Peyer's patch (tissue), 4 donors: ENCODE results near the gene SAMSN1.

Source experiments
- CTCF ChIP-seq, 6 experiments: fragments of 450-650 bp in 4 of 6; fragments of 200-600 bp in 2 of 6; sonication (generic) in 1 of 6; IDR thresholded peaks; one replicate each; pipeline ENCODE4 v1.5.1; 2017 to 2019; ENCODE audit warnings: antibody characterized with exemption in 6 of 6, mild to moderate bottlenecking in 3 of 6, moderate library complexity in 1 of 6
- POLR2A ChIP-seq, 2 donors: fragments of 450-650 bp; IDR thresholded peaks; one replicate each; pipeline ENCODE4 v1.5.1; 2017; ENCODE audit warnings: antibody characterized with exemption in 2 of 2, mild to moderate bottlenecking in 2 of 2, moderate library complexity in 2 of 2

GRCh38 chr21:14591377-14591776 lies 45.3 kb upstream of the SAMSN1 start:
- TF ChIP-seq CTCF (IDR thresholded peaks at IDR 0.05): no peak
- no peak for TF ChIP-seq POLR2A (IDR thresholded peaks at IDR 0.05)
